HG03280 (cell line): ENCODE data around the gene FUS.

Source experiments
- ATAC-seq: cut with Tn5 transposase; IDR thresholded peaks from one replicate; pipeline ENCODE4 v1.9.1; 2021; ENCODE audit warnings: mild to moderate bottlenecking, moderate library complexity; ENCODE audit not compliant: unreplicated experiment

FUS gene

DNA sequence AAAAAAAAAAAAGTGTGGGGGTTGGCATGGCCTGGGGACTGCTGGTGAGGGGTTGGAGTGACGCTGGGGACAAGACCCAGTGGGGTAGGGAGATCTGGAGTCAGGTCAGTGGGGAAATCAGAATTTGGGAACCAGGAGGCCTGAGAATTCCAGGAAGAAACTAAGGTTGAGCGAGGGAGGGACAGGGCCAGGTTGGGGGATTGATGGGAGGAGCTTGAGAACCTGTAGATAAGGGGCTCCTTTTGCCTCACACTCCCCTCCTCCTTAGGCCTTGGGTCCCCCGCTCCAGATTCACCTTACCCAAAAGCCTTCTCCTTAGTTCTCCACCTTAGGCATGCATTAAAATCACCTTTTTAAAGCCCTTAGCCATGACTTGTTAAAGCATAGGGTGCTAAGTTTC, 45.3 kb downstream of the FUS start:
- no peak for ATAC-seq

DNA sequence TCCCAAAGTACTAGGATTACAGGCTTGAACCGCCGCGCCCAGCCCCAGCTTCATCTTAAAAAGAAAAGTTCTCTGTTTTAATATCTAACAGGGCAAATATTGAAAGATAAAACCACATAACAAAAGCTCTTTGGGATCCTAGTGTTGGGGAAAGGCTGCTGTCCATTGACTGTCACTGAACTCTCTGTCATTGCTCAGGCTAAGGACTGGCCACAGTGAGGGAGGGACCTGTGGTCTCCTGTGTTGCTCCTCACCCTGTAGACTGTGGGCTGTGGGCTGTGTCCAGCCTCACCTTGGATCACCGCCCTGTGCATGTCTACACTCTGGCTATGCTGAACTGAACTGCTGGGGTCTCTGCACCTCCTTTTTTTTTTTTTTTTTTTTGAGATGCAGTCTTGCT, 48.3 kb downstream of the FUS start:
- ATAC-seq: no peak

DNA sequence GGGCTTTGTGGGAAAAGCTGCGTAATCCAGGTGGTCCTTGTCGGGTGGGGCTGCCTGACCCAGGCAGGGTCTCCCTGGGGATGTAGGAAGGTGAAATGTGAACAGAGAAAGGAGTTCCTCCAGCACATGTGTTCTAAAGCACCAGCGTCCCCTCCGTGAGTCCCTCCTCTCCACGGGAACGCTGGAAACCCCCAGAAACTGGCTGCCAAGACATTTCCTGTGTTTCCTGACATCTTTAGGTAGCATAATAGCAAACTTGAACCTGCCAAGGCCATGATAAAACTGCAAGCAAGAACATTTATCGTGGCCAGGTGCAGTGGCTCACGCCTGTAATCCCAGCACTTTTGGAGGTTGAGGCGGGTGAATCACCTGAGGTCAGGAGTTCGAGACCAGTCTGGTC, 49.6 kb downstream of the FUS start:
- no peak for ATAC-seq

DNA sequence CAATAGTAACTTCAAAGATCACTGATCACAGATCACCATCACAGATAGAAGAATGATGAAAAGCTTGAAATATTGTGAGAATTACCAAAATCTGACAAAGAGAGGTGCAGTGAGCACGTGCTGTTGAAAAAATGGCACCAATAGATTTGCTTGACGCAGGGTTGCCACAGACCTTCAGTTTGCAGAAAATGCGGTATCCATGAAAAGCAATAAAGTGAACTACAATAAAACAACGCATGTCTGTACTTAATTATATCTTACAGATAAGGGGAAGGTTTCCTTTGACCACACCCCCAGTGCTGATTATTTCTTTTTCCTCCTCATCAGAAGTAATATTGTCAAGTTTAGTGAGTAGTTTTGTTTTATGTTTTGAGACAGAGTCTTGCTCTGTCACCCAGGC, 58.1 kb downstream of the FUS start:
- ATAC-seq: no peak
